D721Med (cell line): Measurements from ENCODE around the gene SH3PXD2A.

Experiments
- DNase-seq: peaks from one replicate; pipeline ENCODE4 v3.0.0; 2011; ENCODE audit warnings: low spot score; ENCODE audit not compliant: insufficient read length
- FAIRE-seq: peaks from 2 replicates; lab custom pipeline; 2011; peaks lifted over from hg19 to GRCh38; lab: Jason Lieb, UNC
- TF ChIP-seq, protein P1 (sequence below): IDR thresholded peaks from 2 replicates; pipeline ENCODE4 v1.5.1; 2012; ENCODE audit warnings: mild to moderate bottlenecking, control low read depth; ENCODE audit not compliant: insufficient read depth; ENCODE audit errors: missing control alignments

SH3PXD2A gene

DNA sequence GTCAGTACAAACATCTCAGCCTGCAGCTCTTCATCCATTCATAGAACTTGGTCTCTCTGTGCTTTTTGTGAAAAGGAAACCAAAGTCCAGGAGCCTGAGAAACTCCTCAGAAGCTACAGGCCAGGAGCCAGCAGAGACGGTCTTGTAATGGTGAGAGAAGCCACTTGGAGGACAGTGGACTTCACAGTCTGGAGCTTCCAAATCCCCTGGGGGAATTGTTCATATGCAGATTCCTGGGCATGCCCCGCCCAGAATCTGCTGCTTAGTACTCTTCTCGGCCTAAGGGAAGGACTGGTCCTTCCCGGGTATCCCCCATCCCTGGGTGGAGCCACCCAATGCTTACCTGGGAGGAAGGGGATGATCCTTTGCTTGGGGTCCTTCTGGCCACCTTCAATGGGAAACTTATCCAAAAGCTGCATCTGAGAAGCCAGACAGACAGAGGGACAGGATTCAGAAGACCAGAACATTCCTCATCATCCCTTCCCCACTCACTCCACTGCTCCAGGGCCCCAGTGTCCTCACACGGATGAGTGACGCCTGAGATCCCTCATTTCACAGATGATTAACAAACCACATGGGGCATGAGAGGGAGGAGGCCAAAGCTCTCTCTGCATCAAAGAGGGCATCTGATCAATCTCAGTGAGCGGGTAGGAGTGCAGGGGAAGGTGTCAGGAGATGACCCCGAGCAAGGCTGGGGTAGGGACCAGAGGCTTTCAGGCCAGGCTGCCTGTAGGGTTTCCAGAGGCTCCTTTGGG lies 88.4 kb downstream of the SH3PXD2A start:
- no peak for DNase-seq
- no peak for FAIRE-seq
- TF ChIP-seq, protein P1, sequence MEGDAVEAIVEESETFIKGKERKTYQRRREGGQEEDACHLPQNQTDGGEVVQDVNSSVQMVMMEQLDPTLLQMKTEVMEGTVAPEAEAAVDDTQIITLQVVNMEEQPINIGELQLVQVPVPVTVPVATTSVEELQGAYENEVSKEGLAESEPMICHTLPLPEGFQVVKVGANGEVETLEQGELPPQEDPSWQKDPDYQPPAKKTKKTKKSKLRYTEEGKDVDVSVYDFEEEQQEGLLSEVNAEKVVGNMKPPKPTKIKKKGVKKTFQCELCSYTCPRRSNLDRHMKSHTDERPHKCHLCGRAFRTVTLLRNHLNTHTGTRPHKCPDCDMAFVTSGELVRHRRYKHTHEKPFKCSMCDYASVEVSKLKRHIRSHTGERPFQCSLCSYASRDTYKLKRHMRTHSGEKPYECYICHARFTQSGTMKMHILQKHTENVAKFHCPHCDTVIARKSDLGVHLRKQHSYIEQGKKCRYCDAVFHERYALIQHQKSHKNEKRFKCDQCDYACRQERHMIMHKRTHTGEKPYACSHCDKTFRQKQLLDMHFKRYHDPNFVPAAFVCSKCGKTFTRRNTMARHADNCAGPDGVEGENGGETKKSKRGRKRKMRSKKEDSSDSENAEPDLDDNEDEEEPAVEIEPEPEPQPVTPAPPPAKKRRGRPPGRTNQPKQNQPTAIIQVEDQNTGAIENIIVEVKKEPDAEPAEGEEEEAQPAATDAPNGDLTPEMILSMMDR = no peak

DNA sequence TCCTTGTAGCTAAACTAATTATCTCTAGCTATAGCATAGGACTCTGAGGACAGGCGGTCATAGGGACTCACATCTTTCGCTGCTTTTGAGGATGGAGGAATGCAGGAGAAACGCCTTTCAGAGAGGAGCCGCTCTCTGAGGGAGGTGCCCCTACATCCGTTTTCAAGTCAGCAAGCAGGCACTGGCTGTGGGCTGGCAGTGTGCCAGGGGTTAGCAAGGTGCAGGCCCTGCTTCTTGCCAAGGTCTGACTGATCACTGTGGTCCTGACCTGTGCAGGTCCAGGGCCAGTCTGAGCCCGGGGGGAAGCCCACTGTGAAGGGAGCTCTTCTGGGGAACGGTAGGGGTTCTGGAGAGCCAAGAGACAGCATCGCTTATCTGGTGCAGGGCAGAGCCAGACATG lies 89.4 kb downstream of the SH3PXD2A start:
- TF ChIP-seq, protein P1 = no peak
- DNase-seq (no peak), FAIRE-seq (no peak)

DNA sequence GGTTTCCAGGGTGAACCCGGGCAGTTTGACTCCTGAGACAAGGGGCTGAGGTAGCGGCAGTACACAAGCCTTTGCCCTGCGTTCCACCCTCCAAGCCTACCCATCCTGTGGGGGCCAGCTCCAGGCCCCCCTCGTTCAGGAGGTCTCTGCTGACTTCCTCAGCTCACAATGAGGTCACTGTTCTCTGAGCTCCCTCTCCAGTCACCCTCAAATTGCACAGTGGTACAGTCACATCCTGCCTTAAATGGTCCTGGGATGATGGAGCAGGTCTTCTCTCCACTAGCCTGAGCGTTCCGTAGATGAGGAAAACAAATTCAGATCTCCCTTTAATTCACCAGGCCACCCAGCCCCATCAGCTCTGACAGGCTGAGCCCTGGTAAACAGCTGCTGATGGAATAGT lies 90.2 kb downstream of the SH3PXD2A start:
- TF ChIP-seq, protein P1 = no peak
- no peak for FAIRE-seq
- no peak for DNase-seq

DNA sequence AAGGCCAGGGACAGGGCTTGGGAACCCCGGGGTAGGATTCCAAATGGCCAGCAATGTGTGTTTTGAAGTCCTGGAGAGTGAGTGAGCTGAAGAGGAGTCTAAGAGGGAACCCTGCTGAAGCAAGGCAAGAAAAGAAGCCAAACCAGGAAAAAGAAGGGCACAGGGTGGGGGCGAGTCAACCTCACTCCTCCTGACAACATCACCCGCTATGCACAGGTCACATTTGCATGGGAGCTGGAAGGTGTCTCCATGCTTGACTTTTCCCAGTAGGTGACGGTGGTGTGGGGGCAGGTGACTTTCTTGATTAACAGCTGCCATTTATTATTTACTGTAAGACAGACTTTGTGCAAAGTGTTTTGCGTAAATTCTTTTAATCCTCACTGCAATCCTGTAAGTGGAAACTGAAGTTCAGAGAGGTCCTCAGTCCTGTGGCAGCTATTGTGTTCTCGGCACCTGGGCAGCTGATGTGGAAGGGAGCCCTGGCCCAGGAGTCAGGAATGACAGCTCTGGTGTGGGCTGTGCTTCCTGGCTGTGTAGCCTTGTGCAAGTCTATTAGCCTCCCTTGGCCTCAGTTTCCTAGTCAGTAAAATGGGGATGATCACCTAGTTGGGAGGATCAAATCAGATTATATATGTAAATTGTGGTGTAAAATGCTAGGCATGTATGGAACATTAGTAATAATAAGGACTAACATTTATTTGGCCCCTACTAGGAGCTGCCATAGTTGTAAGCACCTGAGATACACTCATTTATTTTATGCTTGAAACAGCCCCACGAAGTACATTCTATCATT lies 90.9 kb downstream of the SH3PXD2A start:
- TF ChIP-seq, protein P1 = no peak
- FAIRE-seq = no peak
- no peak for DNase-seq

DNA sequence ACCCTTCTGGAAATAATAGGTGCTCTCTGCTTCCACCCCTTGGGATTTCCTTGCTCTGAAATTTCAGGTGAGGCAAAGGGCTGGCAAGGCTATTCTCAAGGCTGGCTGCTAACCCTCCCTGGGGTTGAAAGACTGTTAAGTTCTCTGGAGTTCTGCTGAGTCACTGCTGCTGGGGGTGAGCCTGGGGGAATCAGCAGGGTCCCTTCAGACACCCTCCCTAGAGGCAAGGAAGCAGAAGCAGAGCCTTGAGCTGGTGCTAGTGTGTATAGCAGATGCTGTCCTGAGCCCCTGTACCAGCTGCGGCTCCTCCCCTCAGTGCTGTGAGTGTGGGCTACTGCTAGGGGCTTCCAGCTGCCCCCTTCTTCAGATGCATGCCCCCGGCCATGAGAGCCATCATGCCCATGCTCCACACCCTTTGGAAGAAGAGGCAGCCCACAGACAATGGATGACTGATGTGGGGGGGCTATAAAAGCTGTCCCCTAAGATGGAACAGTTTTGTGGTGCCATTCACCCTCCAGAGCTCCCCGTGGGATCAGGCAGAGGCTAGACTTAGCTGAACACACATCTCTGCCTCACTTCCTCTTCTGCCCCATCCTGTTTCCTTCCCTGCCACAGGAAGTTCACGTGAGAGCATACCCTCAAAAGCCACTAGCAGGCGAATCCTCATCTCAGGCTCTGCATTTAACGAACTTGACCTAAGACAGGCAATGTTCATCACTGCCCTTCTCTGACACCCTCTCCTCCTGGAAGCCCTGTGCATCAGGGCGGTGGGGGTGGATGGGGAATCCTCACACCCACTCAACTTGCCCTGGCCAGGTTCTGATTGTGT lies 91.8 kb downstream of the SH3PXD2A start:
- TF ChIP-seq, protein P1 = no peak
- FAIRE-seq (no peak), DNase-seq (no peak)

DNA sequence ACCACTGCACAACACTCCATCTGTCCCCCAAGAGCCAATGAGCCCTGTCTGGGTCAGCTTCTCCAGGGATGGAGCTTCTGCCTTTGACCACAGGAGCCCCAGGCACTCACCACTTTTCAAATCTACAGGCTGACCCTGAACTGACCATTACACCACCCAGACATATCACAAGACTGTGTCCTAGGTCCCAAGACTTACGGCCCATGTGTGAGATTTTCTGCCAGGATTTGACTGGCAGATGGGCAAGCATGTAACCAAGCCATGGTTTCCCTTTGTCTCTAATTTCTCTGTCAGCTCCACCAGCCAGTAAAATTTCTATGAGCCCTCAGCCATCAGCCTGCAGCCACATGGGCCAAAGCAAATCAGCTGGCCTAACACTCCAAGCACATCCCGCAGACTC lies 92.5 kb downstream of the SH3PXD2A start:
- DNase-seq (no peak), FAIRE-seq (no peak)
- TF ChIP-seq, protein P1 = no peak
